ENCODE measurements around the gene GPR153.

The GPR153 gene

DNA sequence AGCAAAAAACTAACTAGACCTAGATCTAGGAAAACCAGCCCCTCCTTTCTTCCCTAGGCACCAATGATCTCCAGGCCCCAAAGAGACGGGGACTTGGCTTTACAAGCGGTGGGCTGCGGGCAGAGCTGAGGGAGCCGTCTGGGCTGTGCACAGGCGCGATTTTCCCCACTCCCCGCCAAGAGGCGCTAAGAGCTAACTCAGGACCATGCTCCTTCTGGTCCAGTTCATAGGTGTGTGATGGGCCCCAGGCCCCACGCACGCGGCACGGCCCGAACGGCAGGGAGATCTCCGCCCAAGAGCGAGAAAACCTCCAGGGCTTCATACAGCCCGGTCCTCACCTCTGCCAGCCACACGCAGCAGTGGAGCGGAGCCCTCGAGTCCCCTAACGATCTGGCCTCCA is 7.5 kb upstream of the GPR153 start:
- no peak for DNase-seq

DNA sequence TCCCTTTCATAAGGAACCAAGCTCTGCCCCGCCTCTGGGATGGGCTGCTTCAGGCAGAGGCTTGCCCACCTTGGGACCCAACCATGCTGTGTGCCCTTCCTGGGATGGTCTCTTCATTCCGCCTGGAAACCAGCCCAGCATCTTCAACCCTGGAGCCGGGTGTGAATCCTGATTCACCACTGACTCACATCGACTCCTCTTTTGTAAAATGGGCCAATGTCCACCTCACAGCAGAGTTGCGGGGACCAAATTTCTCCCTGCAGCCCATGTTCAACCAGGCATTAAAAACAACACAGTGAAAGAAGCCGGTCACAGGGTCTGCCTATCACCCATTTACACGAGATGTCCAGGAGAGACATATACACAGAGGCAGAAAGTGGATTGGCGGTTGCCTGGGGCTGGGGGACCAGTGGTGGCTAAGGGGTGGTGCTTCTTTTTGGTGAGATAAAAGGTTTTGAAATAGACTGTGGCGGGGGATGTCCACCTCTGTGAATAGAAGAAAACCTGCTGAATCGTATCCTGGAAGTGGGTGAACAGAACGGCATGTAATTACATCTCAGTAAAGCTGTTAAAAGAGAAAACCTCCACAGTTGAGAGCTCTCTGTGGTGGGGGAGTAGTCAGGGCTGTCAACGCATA is 6.9 kb upstream of the GPR153 start:
- no peak for DNase-seq

- no peak for DNase-seq
These were observed 5.7 kb upstream of the GPR153 start for GRCh38 chr1:6266641-6267040.

DNA sequence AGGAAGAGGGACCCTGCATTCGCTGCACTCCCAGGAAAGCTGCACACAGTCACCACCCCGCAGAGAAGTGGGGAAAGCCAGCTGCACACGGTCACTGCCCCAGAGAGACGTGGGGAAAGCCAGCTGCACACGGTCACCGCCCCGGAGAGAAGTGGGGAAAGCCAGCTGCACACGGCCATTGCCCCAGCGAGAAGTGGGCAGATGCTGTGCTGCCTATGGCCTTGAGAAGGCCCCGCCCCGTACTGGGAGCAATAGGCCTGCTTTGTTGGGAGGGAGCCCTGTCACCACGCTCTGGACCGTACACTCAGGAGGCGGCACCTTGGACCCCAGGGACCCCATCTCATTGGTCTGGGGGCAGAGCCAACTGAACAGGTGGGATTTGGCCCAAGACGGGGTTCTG is 4.3 kb upstream of the GPR153 start:
- no peak for DNase-seq

DNA sequence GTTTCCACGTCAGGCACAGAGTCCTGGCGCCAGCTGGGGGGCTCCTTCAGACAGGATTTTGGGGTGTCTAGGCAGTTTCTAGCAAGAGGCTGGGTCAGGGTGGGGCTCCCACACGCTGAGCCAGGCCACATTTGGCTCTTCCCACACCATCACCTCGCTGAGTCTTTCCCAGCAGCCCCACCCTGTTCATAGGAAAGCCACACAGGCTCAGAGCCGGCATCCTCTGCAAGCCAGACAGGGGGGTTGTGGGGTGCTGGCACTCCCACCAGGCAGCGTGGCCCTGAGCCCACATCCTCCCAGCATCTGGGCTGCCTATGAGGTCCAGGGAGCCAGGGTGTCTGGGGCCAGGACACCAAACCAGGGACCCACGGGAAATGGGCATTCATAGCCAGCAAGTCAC is 2.8 kb upstream of the GPR153 start:
- no peak for DNase-seq

- DNase-seq: no peak
These were observed 1.9 kb upstream of the GPR153 start for GRCh38 chr1:6262555-6263420.

DNA sequence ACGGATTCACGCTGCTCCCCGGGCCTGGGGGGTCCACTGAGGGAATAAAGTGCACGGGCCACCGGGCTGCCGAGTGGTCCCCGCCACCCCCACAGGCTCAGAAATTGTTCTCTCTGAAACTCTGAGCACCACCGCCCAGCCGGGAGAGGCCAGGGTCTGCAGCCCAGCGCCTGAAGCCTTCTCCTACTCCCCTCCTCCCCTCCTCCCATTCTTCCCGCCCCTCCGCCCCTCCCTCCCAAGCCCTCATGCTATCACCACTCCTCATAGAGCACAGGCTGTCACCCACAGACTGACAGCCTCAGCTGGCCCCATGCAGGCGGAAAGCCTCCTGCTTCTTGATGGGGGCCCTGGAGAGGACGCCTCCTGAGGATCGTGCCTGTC is 707 bp upstream of the GPR153 start:
- no peak for DNase-seq

- DNase-seq: peak; percentile 12
These were observed 414 bp downstream of the GPR153 start for GRCh38 chr1:6260433-6260934.

DNA sequence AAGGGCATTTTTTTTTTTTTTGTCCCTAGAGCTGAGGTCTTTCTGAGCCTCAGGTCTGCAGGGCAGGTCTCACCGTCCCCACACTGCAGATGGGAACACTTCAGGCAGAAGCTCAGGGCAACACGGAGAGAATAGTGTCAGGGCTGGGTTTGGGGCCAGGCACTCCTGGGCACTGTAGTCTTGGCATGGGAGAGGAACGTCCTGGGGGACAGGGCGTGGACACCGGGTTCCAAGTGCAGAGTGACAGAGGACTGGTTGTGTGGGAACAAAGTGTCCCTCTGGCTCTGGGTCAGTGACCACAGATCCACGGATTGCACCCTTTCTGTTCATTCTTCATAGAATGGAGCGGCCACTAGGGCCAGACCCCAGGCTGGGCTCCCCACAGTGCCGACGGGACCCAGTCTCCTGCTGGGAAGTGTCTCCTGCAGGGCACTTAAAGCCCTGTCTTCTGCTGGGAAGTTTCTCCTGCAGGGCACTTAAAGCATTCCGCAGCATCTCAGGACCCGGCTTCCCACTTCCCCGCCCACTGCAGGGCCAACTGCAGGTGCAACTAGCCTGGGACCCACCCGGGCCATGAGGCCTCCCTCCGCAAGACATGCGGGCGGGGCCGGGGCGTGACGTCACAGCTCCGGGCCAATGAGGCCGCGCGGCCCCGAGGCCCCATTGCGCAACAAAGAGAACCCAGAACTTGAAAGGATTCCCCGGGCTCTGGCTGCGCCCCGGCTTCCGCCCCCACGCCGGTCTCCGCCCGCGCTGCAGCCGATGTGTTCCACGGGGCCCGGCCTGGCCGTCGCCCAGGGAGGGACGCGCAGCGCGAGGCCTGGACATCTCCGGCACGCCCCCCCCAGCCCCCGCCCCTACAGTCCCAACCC is 1.2 kb downstream of the GPR153 start:
- peak; percentile 82 for DNase-seq

DNA sequence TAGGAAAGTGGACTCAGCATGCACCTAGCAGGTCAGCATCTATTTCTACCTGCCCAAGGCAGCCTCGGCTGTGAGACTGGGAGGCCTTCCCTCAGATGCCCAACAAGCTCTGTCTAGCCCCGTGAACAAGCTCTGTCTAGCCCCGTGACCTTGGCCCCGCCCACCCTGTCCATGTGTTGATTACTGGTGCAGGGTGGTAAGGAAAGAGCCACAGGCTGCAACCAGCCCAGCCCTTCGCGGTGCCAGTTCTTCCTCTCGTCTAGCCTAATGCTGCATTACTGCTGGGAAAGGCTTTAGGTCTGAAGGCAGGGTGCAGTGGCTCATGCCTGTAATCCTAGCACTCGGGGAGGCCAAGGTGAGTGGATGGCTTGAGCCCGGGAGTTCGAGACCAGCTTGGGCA is 2.2 kb downstream of the GPR153 start:
- no peak for DNase-seq

DNA sequence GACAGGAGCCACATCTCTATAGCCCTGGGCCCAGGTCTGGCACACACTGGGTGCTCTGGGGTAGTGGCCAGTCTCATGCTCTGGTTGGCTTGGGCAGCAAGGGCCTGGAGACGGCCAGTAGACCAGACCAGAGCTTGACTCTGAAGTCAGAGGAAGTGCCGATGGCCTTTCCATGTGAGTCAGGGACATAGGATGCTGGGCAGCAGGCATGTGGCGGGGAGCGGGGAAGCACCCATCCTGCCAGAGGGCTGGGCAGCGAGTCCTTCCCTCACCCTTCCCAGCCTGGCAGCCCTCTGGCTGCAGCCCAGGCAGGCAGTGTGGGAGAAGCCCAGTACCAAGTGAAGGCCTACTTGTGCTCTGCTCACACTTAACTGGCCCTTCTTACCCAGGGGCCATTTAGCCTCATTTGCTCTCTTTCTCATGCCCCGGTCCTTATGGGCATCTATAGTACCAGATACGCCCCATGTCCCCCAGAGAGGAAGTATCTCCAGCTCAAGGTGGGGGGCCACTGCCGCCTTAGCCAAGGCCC is 3.3 kb downstream of the GPR153 start:
- DNase-seq: no peak

- DNase-seq: no peak
These were observed 4.3 kb downstream of the GPR153 start for GRCh38 chr1:6256645-6257044.

GRCh38 chr1:6254691-6255090 is 6.2 kb downstream of the GPR153 start:
- DNase-seq: no peak

DNA sequence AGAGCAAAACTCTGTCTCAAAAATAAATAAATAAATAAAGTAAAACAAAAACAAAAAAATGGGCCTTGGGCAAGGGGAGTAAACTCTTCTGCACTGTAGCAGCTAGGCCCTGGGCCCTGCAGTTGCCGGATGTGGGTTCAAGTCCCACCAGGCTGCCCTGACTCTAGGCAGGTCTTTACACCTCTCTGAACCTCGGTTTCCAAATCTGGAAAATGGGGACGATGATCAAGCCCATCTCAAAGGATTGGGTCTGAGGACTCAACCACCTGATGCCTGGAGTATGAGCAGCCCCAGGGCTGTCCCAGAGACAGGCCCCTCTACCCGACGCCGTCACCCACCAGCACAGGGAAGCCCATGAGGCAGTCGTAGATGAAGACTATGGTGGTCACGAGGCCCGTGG is 7.5 kb downstream of the GPR153 start:
- no peak for DNase-seq

GRCh38 chr1:6252374-6252710 is 8.6 kb downstream of the GPR153 start:
- no peak for DNase-seq

- no peak for DNase-seq
These were observed 9.1 kb downstream of the GPR153 start for GRCh38 chr1:6251681-6252373.

GRCh38 chr1:6251233-6251632 is 9.7 kb downstream of the GPR153 start:
- no peak for DNase-seq

GRCh38 chr1:6249739-6250689 is 10.9 kb downstream of the GPR153 start:
- DNase-seq: no peak

DNA sequence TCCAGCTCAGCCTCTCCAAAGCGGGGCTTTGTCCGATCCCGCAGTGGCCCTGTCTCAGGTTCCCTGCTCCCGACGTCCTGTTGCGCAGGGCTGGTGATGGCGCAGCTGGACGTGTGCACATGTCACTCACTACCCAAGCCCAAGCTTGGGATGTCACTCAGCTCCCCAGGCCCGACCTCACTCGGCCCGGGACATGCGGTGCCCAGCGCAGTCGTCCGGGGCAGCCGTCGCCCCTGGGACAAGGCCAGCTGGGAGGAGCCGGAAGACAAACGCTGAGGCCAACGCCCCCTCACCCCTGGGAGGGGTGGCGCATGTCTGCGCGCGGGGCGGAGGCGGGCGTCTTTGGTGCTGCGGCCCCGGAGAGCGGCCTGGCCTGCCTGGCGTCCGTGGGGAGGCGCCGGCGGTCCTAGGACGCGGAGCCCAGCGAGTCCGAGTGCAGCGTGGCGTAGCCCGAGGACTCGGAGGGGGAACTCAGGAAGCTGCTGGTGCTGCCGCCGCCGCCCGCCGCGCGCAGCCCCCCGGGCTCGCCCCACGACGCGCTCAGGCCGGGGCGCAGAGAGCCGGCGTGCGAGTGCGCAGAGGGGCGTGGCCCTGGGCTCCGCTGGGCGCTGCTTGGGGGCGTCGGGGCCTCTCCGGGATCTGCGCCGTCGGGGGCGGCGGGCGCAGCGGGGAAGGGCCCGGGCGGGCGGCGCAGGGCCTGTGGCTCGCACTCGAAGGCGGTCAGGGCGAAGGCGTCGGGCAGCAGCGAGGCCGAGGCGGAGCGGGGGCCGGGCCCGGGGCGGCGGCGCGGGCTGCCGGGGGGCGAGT is 11.8 kb downstream of the GPR153 start:
- DNase-seq: no peak

DNA sequence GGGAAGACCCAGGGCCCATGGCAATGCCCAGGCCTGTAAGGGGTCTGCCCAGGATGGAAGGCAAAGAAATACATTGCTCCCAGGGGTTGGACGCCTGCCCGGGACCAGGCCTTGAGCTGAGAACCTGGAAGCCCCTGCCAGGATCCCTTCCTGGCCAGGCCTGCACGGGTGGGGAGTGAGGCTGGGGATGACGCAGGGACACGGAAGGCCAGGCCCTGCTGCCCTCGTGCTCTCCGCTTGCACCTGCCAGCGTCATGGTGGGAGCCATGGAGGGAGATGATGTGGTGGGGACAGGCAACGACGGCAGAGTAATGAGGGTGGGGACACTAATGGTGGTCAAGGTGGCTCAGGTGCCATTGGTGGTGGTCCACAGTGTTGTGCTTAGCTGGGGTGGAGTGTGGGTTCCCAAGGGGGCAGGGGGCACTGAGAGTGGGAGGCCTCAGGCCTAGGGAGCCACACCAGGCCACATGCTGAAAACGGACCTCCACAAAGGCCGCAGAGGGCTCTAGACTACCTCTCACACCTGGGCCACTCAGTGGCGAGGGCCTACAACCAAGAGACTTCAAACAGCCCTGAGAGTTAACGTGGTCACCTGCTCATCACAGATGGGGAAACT is 12.6 kb downstream of the GPR153 start:
- DNase-seq: no peak
